AG09309 (cell line): Measurements from ENCODE around the gene NHS.

ENCODE experiments used
- DNase-seq: peaks from one replicate; pipeline ENCODE4 v3.0.0-alpha.2; 2010; ENCODE audit warnings: low read depth
- H3K4me3 ChIP-seq: 2 replicates; pipeline ENCODE4 v1.5.1; 2011; ENCODE audit warnings: mild to moderate bottlenecking, low read depth, low read length, moderate library complexity; ENCODE audit not compliant: control insufficient read depth
- TF ChIP-seq, protein P1 (sequence below): IDR thresholded peaks from 2 replicates; pipeline ENCODE4 v1.5.1; 2011; ENCODE audit warnings: mild to moderate bottlenecking, low read depth, low read length, inconsistent platforms; ENCODE audit not compliant: insufficient read depth, control insufficient read depth; ENCODE audit errors: missing control alignments

NHS gene

DNA sequence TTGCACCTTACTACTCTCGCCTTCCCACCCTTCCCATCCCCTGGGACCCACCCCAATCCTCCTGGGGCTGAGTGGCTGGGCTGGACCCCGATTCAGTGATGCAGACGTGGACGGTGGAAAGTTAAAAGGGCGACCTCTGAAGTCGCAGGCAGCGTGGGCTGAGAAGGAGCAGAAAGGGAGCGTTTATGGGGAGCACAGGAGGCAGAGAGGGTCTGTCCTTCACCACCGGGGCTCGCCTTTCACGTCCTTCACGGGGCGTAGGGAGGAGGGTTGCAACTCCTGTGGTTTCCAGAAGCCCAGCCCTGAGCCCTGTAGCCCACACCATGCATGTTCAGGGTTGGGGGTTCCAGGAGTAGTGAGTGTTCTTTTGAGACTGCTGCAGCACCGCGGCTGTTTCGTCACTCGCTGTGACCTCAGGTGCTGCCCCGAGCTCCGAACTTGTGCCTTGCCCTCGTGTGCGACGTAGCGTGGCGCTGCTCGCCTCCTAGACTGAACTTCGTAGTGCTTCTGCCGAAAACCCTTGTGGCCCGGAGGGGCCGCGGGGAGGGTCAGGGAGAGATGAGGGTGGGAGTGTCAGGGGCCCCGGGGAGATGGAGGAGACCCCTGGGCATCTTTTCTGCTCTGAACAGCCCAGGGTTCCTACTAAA is 1.6 kb downstream of the NHS start:
- TF ChIP-seq, protein P1, sequence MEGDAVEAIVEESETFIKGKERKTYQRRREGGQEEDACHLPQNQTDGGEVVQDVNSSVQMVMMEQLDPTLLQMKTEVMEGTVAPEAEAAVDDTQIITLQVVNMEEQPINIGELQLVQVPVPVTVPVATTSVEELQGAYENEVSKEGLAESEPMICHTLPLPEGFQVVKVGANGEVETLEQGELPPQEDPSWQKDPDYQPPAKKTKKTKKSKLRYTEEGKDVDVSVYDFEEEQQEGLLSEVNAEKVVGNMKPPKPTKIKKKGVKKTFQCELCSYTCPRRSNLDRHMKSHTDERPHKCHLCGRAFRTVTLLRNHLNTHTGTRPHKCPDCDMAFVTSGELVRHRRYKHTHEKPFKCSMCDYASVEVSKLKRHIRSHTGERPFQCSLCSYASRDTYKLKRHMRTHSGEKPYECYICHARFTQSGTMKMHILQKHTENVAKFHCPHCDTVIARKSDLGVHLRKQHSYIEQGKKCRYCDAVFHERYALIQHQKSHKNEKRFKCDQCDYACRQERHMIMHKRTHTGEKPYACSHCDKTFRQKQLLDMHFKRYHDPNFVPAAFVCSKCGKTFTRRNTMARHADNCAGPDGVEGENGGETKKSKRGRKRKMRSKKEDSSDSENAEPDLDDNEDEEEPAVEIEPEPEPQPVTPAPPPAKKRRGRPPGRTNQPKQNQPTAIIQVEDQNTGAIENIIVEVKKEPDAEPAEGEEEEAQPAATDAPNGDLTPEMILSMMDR = no peak
- H3K4me3 ChIP-seq = peak overlapping the region; percentile 78
- no peak for DNase-seq

DNA sequence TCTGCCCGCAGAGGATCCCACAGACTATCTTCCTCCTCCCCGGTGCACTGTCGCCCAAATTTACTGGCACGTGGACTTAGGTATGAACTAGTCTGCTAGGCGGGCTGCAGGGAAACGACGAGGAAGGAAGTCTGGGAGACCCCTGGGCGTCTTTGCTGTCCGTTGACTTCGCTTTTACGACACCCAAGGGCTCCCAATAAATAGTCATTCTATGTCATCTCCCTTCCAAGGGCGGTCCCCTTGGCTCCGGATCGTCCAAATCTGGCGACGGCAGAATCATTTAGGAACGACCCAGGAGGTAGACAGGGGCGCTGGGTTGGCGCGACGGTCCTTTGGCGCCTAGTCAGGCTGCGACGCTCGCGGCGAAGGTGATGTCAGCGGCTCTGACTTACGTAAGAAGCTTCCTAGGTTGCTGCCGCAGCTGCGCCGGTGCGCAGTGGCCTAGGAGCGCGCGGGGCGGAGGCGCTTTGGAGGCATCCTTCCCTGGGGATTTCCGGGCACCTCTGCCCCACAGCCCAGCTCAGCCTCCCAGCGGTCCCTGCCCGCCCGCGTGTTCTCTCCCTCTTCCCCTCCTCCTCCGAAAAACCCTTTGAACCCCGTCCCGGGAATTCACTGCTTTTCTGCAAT is 2.2 kb downstream of the NHS start:
- TF ChIP-seq, protein P1 = no peak
- H3K4me3 ChIP-seq = peak overlapping the region; percentile 78
- no peak for DNase-seq

DNA sequence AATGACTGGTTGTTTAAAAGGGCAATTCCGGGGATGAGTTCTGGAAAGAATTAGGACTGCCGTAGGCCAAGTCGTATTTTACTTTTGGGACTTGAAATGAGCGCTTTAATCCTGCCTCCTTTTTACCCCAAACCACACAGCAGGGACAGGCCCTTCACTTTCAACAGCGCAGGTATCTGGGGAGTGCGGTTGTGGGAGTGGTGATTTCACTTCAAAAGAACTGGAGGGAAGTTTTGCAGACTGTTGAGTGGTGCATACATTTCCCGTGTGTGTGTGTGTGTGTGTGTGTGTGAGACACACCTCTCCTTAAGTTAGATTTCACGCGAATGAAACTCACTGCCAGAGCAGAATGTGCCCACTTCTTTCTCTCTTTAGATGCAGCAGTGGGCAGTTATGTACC is 2.8 kb downstream of the NHS start:
- DNase-seq = no peak
- peak overlapping the region; percentile 78 for H3K4me3 ChIP-seq
- TF ChIP-seq, protein P1 = no peak

DNA sequence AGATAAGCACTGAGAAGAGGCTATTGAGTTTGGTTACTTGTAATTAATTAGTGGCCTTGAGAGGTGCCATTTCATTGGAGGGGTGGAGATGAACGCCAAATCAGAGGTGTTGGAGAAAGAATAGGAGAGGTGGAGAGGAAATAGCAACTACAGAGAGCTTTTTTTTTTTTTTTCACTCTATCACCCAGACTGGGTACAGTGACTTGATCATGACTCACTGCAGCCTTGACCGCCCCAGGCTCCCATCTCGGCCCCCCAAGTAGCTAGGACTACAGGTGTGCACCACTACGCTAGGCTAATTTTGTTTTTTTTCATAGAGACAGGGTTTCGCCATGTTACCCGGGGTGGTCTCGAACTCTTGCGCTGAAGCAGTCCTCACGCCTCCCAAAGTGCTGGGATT is 5.2 kb downstream of the NHS start:
- TF ChIP-seq, protein P1 = no peak
- H3K4me3 ChIP-seq = no peak overlapping the region
- no peak for DNase-seq

DNA sequence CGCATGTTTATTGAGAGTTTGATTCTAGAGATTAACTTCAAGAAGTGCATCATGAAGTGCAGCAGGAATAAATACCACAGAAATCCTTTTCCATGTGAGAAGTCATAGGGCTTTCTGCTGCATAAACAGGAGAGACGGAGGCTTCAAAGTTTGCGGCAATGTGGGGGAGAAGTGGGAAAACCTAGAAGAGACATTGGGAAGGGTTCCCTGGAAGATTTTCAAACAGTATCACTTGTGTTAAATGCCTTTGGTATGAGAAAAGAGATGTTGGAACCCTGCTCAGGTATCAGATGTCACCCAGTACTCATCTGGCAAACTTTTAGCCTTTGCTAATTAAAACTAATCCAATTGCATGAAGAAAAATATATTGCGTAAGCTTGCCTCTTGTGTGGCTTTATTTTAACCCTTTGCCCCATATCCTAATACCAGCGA is 15.4 kb downstream of the NHS start:
- TF ChIP-seq, protein P1 = no peak
- DNase-seq = no peak
- no peak overlapping the region for H3K4me3 ChIP-seq

DNA sequence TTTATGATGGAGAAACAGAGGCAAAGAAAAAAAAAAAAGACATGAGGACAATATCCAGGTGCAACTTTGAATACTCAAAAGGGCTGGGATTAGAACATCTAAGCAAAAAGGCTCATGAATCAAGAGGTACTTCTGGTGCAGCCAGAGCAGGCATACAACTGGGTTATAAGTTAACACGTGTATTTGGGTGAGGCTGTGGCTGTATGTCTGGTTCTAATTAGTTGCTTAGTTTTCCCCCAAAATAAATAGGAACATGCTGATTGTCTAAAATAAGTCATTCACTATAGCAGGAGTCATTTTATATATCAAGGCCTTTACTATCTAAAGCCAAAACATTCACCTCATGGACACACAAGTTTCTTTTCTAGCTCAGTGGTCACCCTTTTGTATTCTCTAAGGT is 20.2 kb downstream of the NHS start:
- no peak for DNase-seq
- H3K4me3 ChIP-seq = no peak overlapping the region
- TF ChIP-seq, protein P1 = no peak
